Kidney (tissue), 14 donors: Measurements from ENCODE around the gene SDK1. TPM values are rescaled to one million over a fixed set of nuclear protein-coding genes. Genes with fewer than 3 reads are reported as not detected.

ENCODE experiments used
- DNase-seq, 5 donors: peaks; one replicate each; pipeline ENCODE4 v3.0.0-alpha.2; 2013 to 2020
- FAIRE-seq: peaks from 2 replicates; lab custom pipeline; 2012; peaks lifted over from hg19 to GRCh38; lab: Jason Lieb, UNC
- H3K27ac ChIP-seq, 2 donors: one replicate each; pipeline ENCODE4 v1.7.0; 2013; ENCODE audit warnings: low read depth in 2 of 2, low read length in 2 of 2, inconsistent platforms in 1 of 2
- H3K27me3 ChIP-seq: one replicate; pipeline ENCODE4 v1.7.1; 2013; ENCODE audit warnings: low read length, inconsistent platforms; ENCODE audit not compliant: control insufficient read depth, insufficient read depth
- H3K36me3 ChIP-seq, 3 donors: one replicate each; pipeline versions ENCODE4 v1.7.0 to v1.7.1; 2013; ENCODE audit warnings: low read length in 3 of 3, control low read depth in 1 of 3, inconsistent platforms in 1 of 3; ENCODE audit not compliant: insufficient read depth in 3 of 3, control insufficient read depth in 2 of 3
- H3K4me1 ChIP-seq, 3 donors: one replicate each; pipeline versions ENCODE4 v1.7.0 to v1.7.1; 2013; ENCODE audit warnings: low read length in 3 of 3, inconsistent platforms in 1 of 3, low read depth in 1 of 3; ENCODE audit not compliant: control insufficient read depth in 2 of 3, insufficient read depth in 2 of 3
- H3K4me3 ChIP-seq, 3 donors: one replicate each; pipeline versions ENCODE4 v1.7.0 to v1.8.1; 2013; ENCODE audit warnings: low read length in 3 of 3, control low read depth in 1 of 3, inconsistent platforms in 1 of 3
- H3K9ac ChIP-seq, 3 donors: one replicate each; pipeline versions ENCODE4 v1.7.0 to v1.7.1; 2013; ENCODE audit warnings: low read length in 3 of 3, control low read depth in 1 of 3, inconsistent platforms in 1 of 3
- H3K9me3 ChIP-seq, 3 donors: one replicate each; pipeline versions ENCODE4 v1.7.0 to v1.7.1; 2013; ENCODE audit warnings: low read length in 3 of 3, control low read depth in 1 of 3, inconsistent platforms in 1 of 3; ENCODE audit not compliant: control insufficient read depth in 2 of 3, insufficient read depth in 1 of 3
- intact Hi-C: fragments of 100-400 bp; cut with DNase I; formaldehyde crosslinking; loops from one replicate; pipeline ENCODE4 v1.11.1; 2022
- polyA plus RNA-seq: library from polyadenylated mRNA; stranded (reverse); fragments of 350-450 nt; fragmentation: Illumina TruSeq; extraction: RNeasy Lipid Tissue Mini Kit (QIAGEN cat#74804); gene quantifications from one replicate; pipeline ENCODE4 v1.2.3, GENCODE V29; 2014; ENCODE audit warnings: low read depth, low replicate concordance; ENCODE audit not compliant: insufficient read depth
- total RNA-seq: library from RNA; stranded (reverse); fragmentation: NEBNext Ultra II Directional; extraction: Animal tissue kit (Norgen Biotek cat#: 25700); gene quantifications from one replicate; pipeline ENCODE4 v1.2.1, GENCODE V29; 2021
- TF ChIP-seq, protein P1 (sequence below): IDR thresholded peaks from 3 replicates; pipeline ENCODE4 v1.5.1; 2012; ENCODE audit warnings: mild to moderate bottlenecking, moderate library complexity, borderline replicate concordance; ENCODE audit not compliant: insufficient read depth; ENCODE audit errors: extremely low read depth
- donor health status: control.
- donor health status: control.
- donor health status: control.
- donor health status: control.
- donor health status: control.
- donor health status: DM: yes; HTN: yes; CAD: no.
- donor health status: Normal renal cell carcinoma (clear cell type).

The SDK1 gene
- total and polyA plus RNA-seq, 2 donors from 2014 or later, result 2.0 to 38.3 TPM

DNA sequence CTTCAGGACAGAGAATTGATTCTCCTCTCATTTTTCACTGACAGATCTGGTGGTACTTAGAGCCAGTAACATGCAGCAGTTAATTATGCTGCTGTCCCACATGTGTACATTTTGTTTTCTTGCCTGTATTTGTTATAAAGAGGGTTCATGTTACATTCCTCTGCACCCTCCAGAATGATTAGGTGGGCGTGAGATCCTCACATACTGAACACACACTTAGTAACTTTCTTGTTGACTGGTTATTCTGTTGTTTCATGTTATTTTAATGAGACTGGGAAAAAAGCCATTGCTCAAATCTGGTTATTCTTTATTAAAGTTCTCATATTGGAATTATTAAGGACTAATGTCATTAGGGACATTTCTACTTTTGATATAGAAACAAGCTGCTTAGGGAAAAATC is 409.1 kb downstream of the SDK1 start:
- H3K4me1 ChIP-seq, result no peaks in the 10 kb centered on the region
- H3K9me3 ChIP-seq, result no peaks in the 10 kb centered on the region
- no peak for FAIRE-seq
- H3K36me3 ChIP-seq, result no peaks in the 10 kb centered on the region
- peak in 1 of 5 donors; percentile 5 for DNase-seq
- no peak overlapping the region for H3K4me3 ChIP-seq
- no peak overlapping the region for H3K27ac ChIP-seq
- no peaks in the 10 kb centered on the region for H3K27me3 ChIP-seq
- no peak overlapping the region for H3K9ac ChIP-seq
- TF ChIP-seq, protein P1, sequence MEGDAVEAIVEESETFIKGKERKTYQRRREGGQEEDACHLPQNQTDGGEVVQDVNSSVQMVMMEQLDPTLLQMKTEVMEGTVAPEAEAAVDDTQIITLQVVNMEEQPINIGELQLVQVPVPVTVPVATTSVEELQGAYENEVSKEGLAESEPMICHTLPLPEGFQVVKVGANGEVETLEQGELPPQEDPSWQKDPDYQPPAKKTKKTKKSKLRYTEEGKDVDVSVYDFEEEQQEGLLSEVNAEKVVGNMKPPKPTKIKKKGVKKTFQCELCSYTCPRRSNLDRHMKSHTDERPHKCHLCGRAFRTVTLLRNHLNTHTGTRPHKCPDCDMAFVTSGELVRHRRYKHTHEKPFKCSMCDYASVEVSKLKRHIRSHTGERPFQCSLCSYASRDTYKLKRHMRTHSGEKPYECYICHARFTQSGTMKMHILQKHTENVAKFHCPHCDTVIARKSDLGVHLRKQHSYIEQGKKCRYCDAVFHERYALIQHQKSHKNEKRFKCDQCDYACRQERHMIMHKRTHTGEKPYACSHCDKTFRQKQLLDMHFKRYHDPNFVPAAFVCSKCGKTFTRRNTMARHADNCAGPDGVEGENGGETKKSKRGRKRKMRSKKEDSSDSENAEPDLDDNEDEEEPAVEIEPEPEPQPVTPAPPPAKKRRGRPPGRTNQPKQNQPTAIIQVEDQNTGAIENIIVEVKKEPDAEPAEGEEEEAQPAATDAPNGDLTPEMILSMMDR, result no peak
- intact Hi-C loops, result no loop called here

- intact Hi-C loops, result no loop called here
- Histone ChIP-seq H3K4me3 (no peak overlapping the region), H3K9ac (no peak overlapping the region), H3K27ac (no peak overlapping the region), H3K36me3 (no peaks in the 10 kb centered on the region), H3K9me3 (no peaks in the 10 kb centered on the region), H3K4me1 (no peaks in the 10 kb centered on the region), H3K27me3 (no peaks in the 10 kb centered on the region)
- FAIRE-seq (no peak), DNase-seq (peak in 1 of 5 donors; percentile 22)
- TF ChIP-seq, protein P1, result no peak
Observed at GRCh38 chr7:3710531-3710930, 409.5 kb downstream of the SDK1 start.

DNA sequence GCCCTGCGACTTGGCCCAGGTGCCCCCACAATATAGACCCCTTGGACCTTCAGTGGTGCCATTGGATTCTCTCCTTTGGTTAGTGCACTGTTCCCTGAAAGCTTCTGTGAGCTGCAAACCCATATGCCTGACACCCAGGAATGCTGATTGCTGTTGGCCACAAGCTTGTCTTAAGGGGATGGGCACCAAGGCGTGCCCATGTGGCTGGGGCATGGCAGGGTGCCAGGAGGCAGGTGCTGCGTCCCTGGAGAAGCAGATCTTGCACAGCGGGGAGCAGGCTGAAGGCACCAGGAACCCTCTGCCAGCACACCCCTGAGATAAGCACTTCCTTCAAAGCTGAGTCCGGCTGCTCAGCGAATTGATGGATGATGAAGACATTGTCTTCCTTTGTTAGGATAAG is 411.8 kb downstream of the SDK1 start:
- Histone ChIP-seq H3K9me3 (no peaks in the 10 kb centered on the region), H3K36me3 (no peaks in the 10 kb centered on the region), H3K4me1 (no peaks in the 10 kb centered on the region), H3K27ac (no peak overlapping the region), H3K9ac (no peak overlapping the region), H3K27me3 (no peaks in the 10 kb centered on the region), H3K4me3 (no peak overlapping the region)
- no peak for FAIRE-seq
- TF ChIP-seq, protein P1, result no peak
- intact Hi-C loops, result no loop called here
- DNase-seq, result no peak

DNA sequence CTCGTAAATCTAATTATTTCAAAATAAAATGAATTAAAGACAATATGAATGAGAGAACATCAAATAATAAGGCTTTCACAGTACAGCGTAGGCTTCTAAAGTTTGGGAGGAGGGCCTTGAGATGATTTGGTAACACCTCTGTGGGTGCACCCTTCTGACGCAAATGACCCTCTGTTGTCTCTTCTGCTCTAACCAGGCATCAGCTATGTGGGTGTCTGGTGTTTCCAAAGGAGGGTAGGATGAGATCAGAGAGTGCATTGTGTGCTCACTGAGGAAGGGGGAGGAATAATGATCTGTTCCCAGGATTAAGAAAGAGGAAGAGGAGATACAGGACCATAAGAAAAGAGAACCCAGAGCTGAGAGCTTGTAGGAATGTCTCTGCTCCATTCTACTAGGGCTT is 420.4 kb downstream of the SDK1 start:
- no peaks in the 10 kb centered on the region for H3K4me1 ChIP-seq
- FAIRE-seq, result no peak
- intact Hi-C loops, result no loop called here
- H3K4me3 ChIP-seq, result no peak overlapping the region
- no peak overlapping the region for H3K27ac ChIP-seq
- H3K27me3 ChIP-seq, result no peaks in the 10 kb centered on the region
- no peaks in the 10 kb centered on the region for H3K9me3 ChIP-seq
- no peak for DNase-seq
- no peaks in the 10 kb centered on the region for H3K36me3 ChIP-seq
- no peak overlapping the region for H3K9ac ChIP-seq
- TF ChIP-seq, protein P1, result no peak
